GM04503 (cell line): ENCODE results near the gene KCNG4.
"Not testable (repeated sequence)": the region's sequence is repeated elsewhere in the genome, so short reads cannot be mapped to it uniquely, and the experiment has no call there.

ENCODE experiments used
- DNase-seq: peaks from one replicate; pipeline ENCODE4 v3.0.0-alpha.2; 2012; ENCODE audit warnings: low read depth

The KCNG4 gene

GRCh38 chr16:84205976-84206691 is 33.7 kb downstream of the KCNG4 start:
- no peak for DNase-seq

DNA sequence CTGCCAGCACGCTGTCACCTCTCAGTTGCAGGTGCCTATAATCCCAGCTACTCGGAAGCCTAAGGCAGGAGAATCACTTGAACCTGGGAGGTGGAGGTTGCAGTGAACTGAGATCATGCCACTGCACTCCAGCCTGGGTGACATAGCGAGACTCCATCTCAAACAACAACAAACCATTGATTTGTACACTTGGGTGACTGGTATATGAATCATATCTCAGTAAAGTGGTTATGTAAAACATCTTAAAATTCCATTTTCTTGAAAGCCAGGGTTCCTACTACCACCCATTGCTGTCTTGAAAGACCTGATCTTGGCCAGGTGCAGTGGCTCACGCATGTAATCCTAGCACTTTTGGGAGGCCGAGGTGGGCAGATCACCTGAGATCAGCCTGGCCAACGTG is 34.7 kb downstream of the KCNG4 start:
- not testable (repeated sequence) for DNase-seq

GRCh38 chr16:84204551-84204950 is 35.3 kb downstream of the KCNG4 start:
- DNase-seq: not testable (repeated sequence)

DNA sequence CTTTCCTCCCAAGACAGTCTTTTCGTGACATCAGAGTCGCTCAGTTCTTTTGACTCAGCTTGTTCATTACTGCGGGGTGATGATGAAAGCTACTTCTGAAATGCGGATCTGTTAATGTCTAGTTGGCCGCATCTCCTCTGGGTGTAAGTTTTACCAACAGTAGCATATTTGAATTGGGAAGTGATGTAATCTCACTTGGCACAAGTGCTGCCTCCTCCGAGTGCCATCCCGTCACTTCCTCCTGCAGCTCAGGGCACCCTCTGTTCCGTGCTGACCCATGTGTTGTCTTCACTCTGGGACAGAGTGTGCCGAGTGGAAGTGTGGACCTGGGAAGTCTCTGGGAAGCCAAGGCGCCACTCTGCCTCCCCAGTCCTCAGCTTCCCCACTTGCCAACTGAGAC is 40.0 kb downstream of the KCNG4 start:
- DNase-seq: no peak

DNA sequence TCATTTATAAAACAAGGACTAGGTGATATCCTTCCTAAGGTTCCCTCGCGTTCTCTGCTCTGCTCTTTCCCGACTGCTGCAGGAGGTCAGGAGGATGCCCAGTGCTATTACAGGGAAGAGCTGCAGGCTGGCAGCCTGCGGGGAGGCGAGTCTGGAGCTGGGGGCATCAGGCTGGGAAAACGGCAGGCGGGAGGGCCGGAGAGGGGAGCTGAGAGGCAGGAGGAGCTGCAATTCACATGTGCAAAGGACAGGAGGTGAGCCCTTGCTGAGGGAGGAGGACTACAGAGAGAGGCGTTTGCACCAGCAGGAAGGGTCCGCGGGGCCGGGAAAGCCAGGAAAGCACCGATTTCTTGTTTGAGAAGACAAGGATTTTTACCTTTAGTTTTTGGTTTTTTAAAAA is 40.7 kb downstream of the KCNG4 start:
- no peak for DNase-seq

GRCh38 chr16:84198401-84198800 is 41.4 kb downstream of the KCNG4 start:
- DNase-seq: no peak

DNA sequence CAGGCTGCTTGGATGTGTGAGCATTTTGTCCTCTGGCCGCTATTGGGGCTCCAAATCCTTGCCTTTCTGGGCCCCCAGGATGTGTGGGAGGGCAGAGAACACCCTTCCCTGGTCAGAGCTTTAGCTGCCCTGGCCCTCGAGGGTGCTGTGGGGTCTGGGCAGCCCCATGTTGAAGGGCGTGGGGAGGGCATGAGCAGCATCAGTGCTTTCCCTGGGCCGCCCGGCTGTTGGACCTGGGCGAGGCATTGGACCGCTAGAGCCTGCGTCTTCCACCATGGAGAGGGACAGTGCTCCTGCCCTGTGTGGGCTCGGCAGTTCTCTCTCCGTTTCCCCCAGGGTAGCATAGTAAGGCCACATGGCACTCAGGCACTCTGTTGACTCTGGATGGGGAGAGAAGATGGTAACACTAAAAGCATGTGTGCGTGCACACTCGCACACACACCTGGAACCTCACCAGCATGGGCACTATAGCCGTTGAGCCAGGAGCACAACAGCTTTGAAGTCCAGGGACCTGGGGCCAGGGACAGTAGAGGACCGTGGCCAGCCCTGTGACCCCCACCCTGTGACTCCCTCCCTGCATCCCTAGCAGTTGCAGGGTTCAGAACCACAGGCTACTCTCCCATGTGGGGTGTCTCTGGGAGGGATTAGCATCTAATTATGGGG is 42.2 kb downstream of the KCNG4 start:
- no peak for DNase-seq

- DNase-seq: no peak
Measured at GRCh38 chr16:84196727-84197394, 43.0 kb downstream of the KCNG4 start.

DNA sequence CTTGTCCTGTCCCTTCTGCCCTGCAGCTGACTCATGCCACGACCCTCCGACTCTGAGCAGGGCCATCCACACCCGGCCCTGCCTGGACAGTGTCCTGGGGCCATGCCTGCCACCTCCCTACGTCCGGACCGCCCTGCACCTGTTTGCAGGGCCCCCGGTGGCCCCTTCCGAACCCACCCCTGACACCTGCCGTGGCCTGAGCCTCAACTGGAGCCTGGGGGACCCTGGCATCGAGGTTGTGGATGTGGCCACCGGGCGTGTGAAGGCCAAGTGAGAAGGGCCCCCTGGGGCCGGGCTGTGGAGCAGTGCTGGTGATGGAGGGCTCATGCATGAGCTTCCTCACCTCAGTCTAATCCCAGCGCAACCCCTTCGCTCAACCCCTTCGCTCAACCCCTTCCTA is 43.7 kb downstream of the KCNG4 start:
- DNase-seq: no peak

- no peak for DNase-seq
Measured at GRCh38 chr16:84195201-84196093, 44.4 kb downstream of the KCNG4 start.

DNA sequence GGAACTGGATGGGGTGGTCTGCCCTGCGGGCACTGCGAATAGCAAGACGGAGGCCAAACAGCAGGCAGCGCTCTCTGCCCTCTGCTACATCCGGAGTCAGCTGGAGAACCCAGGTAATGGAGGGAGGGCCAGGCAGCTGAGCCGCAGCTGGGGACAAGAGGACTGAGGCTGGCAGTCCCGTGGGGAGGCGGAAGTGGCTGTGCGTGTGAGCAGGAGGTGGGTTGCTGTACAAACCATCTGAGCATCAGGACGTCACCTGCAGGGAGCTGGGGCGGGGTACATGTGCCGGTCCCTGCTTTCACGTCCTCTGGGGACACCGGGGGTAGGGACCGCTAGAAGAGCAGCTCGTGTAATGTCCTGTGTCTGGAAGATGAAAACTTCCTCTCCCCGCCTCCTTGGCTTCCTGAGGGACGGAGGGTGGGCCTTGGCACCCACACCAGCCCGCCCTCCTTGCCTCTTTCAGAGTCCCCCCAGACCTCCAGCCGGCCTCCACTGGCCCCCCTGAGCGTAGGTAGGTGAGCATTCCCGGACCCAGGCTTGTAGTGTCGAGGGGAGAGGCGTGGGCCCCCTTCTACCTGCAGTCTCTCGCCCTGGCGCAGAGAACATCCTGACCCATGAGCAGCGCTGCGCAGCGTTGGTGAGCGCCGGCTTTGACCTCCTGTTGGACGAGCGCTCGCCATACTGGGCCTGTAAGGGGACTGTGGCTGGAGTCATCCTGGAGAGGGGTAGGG is 45.2 kb downstream of the KCNG4 start:
- DNase-seq: no peak

DNA sequence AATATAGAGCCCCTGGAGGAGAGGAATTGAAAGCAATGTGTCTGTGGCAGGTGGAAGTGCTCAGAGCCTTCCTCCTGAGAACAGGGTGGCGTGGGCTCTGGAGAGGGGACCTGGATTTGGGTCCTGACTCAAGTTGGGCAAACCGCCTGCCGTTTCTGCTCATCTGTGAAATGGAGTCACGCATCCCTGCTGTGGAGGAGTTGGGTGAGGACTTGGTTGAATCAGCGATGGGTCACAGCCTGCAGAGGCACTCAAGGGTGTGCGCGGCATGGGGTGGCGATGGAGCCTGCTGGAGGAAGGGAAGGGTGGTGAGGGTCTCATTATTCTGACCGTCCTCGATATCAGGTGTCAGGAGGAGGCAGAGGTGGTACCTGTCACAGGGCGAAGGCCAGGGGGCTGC is 45.8 kb downstream of the KCNG4 start:
- DNase-seq: no peak

GRCh38 chr16:84193480-84193879 is 46.3 kb downstream of the KCNG4 start:
- no peak for DNase-seq

DNA sequence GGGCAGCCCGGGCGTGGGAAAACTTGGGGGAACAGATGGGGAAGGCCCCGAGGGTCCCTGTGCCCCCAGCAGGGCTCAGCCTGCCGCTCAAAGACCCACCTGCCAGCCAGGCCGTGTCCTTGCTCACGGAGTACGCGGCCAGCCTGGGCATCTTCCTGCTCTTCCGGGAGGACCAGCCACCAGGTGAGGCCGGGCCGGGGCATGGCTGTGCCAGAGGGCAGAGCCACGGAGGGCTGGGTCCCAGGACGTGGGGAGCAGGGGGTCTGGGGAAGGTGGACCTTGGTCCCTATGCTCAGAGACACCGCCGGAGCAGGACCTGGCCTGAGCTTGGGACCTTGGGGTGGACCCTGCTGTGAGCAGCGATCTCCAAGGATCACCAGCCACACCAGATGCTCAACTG is 48.3 kb downstream of the KCNG4 start:
- no peak for DNase-seq

- DNase-seq: no peak
Measured at GRCh38 chr16:84190731-84191388, 49.0 kb downstream of the KCNG4 start, which contains the start of gene ADAD2. ADAD2 (plus strand) TSS chr16:84191157; CDS start chr16:84191231, 74 bp downstream.

DNA sequence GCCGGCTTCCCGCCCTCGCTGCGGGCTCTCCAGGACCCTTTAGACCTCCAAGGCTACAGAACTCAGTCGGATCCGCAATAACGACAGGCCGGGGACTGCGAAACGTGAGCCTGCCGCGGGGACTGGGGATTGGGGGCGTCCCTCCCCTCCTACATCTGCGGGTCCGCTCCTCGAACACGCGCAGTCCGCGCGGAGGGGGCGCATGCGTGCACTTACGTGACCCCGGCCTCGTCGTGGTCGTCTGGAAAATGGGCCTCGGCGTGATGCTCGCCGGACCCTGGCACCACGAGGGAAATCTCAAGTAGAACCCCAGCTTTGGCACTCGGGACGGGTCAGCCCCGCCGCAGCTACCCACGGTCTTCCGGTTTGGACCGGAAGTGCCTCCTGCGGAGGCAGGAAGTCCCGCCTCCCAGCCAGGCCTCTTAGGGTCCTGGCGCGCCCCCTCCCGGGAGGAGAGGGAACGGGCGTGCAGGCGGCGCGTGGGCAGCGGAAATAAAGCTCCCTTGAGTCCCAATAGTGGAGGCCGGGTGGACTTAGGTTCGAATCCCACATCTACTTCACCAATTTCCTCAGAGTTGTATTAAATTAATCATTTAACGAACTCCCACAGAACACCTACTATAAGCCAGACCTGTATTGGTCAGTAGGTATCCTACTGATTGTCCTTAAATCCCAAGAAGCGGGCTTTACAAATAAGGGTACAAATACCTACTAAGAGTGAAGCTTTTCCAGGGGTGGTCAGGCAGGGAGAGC is 53.0 kb downstream of the KCNG4 start, which contains the start of gene TAF1C:
Gene TAF1C (minus strand): TSS at position 373 of the 753 bp plus-strand sequence. CDS start 2,069 bp downstream, outside the sequence.
- peak; percentile 38 for DNase-seq

DNA sequence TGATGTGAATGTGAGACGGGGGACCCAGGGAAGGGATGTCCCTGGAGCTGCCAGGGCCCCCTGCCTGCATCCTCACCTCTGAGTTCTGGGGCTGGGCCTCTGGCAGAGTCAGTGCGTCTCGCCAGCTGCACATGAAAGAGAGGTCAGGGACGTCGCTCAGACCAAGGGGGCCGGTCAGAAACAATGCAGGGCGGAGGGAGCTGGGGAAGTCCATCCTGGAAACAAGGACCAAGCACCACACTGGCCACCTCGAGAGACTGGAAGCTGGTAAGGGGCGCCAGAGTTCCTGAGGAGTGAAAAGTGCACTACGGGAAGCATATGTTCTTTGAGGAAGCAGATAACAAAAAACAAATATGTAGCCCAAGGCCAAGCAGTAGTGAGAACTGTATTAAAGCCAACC is 55.0 kb downstream of the KCNG4 start:
- no peak for DNase-seq

- no peak for DNase-seq
Measured at GRCh38 chr16:84183911-84184591, 55.8 kb downstream of the KCNG4 start.

- DNase-seq: no peak
Measured at GRCh38 chr16:84183572-84183875, 56.3 kb downstream of the KCNG4 start.
